Upper lobe of left lung (tissue), 4 donors: ENCODE results near the gene TSHZ2.

Experiments
- POLR2A ChIP-seq, 4 donors: fragments of 450-650 bp; IDR thresholded peaks; one replicate each; pipeline ENCODE4 v1.5.1; 2016 to 2017; ENCODE audit warnings: antibody characterized with exemption in 4 of 4, mild to moderate bottlenecking in 2 of 4
- TF ChIP-seq, protein P1 (sequence below), 6 experiments: fragments of 450-650 bp in 4 of 6; fragments of 200-600 bp in 2 of 6; sonication (generic) in 2 of 6; IDR thresholded peaks; one replicate each; pipeline ENCODE4 v1.5.1; 2016 to 2019; ENCODE audit warnings: antibody characterized with exemption in 6 of 6

DNA sequence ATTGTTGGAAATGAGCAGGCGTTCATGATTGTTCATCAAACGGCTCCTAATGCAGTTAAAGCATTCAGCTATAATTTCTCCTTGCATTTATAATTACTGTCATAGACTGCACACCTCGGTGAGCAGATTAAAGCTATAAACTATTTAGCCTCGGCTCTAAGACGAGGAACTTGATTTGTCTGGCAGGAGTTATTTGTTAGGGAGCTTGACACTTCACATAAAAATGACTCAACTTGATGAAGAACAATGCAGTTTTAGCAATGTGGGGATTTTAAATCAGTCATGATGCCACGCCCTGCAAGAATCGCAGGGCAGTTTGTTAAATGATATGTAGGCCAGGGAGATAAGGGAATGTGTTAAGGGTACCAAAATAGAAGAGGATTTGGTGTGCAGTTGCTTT lies 290.2 kb downstream of the TSHZ2 start:
- TF ChIP-seq, protein P1, sequence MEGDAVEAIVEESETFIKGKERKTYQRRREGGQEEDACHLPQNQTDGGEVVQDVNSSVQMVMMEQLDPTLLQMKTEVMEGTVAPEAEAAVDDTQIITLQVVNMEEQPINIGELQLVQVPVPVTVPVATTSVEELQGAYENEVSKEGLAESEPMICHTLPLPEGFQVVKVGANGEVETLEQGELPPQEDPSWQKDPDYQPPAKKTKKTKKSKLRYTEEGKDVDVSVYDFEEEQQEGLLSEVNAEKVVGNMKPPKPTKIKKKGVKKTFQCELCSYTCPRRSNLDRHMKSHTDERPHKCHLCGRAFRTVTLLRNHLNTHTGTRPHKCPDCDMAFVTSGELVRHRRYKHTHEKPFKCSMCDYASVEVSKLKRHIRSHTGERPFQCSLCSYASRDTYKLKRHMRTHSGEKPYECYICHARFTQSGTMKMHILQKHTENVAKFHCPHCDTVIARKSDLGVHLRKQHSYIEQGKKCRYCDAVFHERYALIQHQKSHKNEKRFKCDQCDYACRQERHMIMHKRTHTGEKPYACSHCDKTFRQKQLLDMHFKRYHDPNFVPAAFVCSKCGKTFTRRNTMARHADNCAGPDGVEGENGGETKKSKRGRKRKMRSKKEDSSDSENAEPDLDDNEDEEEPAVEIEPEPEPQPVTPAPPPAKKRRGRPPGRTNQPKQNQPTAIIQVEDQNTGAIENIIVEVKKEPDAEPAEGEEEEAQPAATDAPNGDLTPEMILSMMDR (IDR thresholded peaks at IDR 0.05): no peak
- TF ChIP-seq POLR2A (IDR thresholded peaks at IDR 0.05): no peak
